Cardiac muscle cell (in vitro differentiated cells and primary cell): ENCODE results near the gene TACSTD2. TPM values are rescaled to one million over a fixed set of nuclear protein-coding genes. Genes with fewer than 3 reads are reported as not detected.
A peak's percentile ranks its signal among the peaks of the same experiment; 100 is the strongest.
"Not testable (repeated sequence)": the region's sequence is repeated elsewhere in the genome, so short reads cannot be mapped to it uniquely, and the experiment has no call there.

Experiments used
- DNase-seq, 2 donors: peaks; one replicate each; pipeline versions ENCODE4 v3.0.0 to v3.0.0-alpha.2; 2010 to 2017; ENCODE audit warnings: low read depth in 1 of 2, low spot score in 1 of 2
- H3K27ac ChIP-seq: fragments of 200-600 bp; sonication (generic); 2 replicates; pipeline ENCODE4 v1.5.1; 2016
- H3K27me3 ChIP-seq: fragments of 200-600 bp; sonication (generic); 2 replicates; pipeline ENCODE4 v1.6.0; 2016; ENCODE audit warnings: control low read depth
- H3K36me3 ChIP-seq: fragments of 200-600 bp; sonication (generic); 2 replicates; pipeline ENCODE4 v1.5.1; 2016; ENCODE audit warnings: control low read depth
- H3K4me1 ChIP-seq: fragments of 200-600 bp; sonication (generic); 2 replicates; pipeline ENCODE4 v1.8.1; 2017; ENCODE audit warnings: low read depth, mild to moderate bottlenecking, mixed run types
- H3K4me3 ChIP-seq: fragments of 200-600 bp; sonication (generic); 2 replicates; pipeline ENCODE4 v1.5.1; 2016; ENCODE audit warnings: mild to moderate bottlenecking
- H3K9me3 ChIP-seq: fragments of 200-600 bp; sonication (generic); 2 replicates; pipeline ENCODE4 v1.5.1; 2017; ENCODE audit warnings: low read depth, mild to moderate bottlenecking, control low read depth
- polyA plus RNA-seq: library from polyadenylated mRNA; unstranded; fragments of >200 nt; fragmentation: Nextera tagmentation; extraction: Ambion mirVana; gene quantifications from 2 replicates; pipeline ENCODE4 v1.2.1, GENCODE V29; 2016
- total RNA-seq: library from RNA; depleted of rRNA; stranded (reverse); fragments of >200 nt; gene quantifications from 2 replicates; pipeline ENCODE4 v1.2.3, GENCODE V29; 2016
- TF ChIP-seq, protein P1 (sequence below): IDR thresholded peaks from 2 replicates; pipeline ENCODE4 v1.5.1; 2012; ENCODE audit warnings: low read depth, mild to moderate bottlenecking, low read length

Gene TACSTD2
- total and polyA plus RNA-seq, 2 experiments from 2014 or later: 0.05 TPM; not detected in 1

DNA sequence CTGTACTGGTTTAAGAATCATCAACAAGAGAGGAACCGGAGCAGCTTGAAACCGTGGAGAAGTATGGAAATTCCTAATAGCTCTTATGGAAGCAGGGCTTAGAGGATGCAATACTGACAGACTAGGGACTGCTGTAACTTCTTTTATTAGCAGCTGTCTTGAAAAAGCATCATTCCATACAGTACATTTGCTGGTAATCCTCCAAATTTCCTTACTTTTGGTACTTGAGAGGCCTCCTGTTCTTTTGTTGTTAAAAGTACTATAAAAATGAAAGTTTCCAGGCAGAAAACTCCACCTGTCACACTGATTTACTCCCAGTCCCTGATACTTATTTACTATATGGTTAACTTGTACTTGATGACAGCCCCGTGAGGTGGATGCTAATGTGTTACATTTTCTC lies 38.2 kb downstream of the TACSTD2 start:
- no peak overlapping the region for H3K4me3 ChIP-seq
- no peak overlapping the region for H3K27ac ChIP-seq
- TF ChIP-seq, protein P1, sequence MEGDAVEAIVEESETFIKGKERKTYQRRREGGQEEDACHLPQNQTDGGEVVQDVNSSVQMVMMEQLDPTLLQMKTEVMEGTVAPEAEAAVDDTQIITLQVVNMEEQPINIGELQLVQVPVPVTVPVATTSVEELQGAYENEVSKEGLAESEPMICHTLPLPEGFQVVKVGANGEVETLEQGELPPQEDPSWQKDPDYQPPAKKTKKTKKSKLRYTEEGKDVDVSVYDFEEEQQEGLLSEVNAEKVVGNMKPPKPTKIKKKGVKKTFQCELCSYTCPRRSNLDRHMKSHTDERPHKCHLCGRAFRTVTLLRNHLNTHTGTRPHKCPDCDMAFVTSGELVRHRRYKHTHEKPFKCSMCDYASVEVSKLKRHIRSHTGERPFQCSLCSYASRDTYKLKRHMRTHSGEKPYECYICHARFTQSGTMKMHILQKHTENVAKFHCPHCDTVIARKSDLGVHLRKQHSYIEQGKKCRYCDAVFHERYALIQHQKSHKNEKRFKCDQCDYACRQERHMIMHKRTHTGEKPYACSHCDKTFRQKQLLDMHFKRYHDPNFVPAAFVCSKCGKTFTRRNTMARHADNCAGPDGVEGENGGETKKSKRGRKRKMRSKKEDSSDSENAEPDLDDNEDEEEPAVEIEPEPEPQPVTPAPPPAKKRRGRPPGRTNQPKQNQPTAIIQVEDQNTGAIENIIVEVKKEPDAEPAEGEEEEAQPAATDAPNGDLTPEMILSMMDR: no peak
- no peaks in the 10 kb centered on the region for H3K27me3 ChIP-seq
- no peaks in the 10 kb centered on the region for H3K9me3 ChIP-seq
- no peaks in the 10 kb centered on the region for H3K4me1 ChIP-seq
- no peaks in the 10 kb centered on the region for H3K36me3 ChIP-seq
- no peak for DNase-seq

DNA sequence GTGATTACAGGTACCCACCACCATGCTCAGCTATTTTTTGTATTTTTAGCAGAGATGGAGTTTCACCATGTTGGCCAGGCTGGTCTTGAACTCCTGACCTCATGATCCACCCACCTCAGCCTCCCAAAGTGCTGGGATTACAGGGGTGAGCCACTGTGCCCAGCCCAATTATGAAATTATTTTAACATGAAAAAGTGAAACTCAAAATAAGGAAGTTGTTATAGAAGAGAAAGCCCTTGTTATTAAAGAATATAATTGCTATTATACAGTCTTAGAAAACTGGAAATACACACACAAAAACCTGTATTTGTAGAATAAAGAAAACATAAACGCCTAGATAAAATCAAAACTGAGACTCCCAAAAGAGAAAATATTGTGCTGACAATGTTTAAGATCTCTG lies 45.2 kb downstream of the TACSTD2 start:
- not testable (repeated sequence) for H3K36me3 ChIP-seq, DNase-seq, H3K27me3 ChIP-seq, H3K9me3 ChIP-seq, H3K4me1 ChIP-seq, H3K4me3 ChIP-seq, H3K27ac ChIP-seq

DNA sequence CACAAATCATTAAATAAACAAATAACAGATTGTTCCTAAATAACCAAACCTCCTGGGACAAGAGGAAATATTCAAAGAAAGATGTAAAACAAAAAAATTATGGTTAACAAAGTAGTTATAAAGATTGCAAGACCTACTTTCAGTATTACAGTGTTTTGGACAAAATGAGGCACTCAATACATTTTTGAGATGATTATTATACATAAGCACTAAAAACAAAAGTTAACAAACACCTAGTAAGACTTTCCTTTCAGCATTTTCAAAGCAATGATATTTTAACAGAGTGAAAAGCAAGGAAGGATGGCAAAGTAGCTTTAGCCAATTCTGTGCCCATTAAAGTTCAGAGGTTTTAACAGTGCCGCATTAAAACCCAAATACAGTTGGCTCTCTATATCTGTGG lies 47.8 kb downstream of the TACSTD2 start:
- peaks cover 7% of the 10 kb centered on the region for H3K4me1 ChIP-seq
- H3K9me3 ChIP-seq: no peaks in the 10 kb centered on the region
- H3K27ac ChIP-seq: no peak overlapping the region
- no peaks in the 10 kb centered on the region for H3K27me3 ChIP-seq
- H3K36me3 ChIP-seq: no peaks in the 10 kb centered on the region
- no peak for DNase-seq
- no peak overlapping the region for H3K4me3 ChIP-seq
- TF ChIP-seq, protein P1: no peak

DNA sequence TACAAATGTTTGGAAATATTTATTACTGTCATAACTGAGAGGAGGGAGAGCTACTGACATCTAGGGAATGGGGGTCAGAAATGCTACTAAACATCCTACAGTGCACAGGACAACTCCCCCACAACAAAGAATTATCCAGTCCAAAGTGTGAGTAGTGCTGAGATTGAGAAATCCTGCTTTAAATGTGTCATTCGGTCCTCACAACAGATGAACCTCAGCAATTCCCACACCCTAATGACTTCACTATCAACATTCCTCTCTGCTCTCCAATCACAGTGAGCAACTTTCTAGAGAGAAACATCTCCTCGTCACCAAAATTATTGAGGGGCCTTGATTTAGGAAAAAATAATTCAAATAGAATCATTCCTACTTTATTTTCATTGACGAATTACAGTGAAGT lies 48.5 kb downstream of the TACSTD2 start:
- peak in 1 of 2 donors; percentile 84 for DNase-seq
- Histone ChIP-seq H3K4me1 (peaks cover 7% of the 10 kb centered on the region), H3K27me3 (no peaks in the 10 kb centered on the region), H3K27ac (no peak overlapping the region), H3K36me3 (no peaks in the 10 kb centered on the region), H3K9me3 (no peaks in the 10 kb centered on the region), H3K4me3 (no peak overlapping the region)
- TF ChIP-seq, protein P1: no peak

Other genes starting within 250 kb of the TACSTD2 start
- gene OMA1, start 30.5 kb downstream of the TACSTD2 start, total RNA-seq: 11.8 and 13.2 TPM in 2 replicates
- 10.8 and 11.7 TPM in 2 replicates for gene OMA1, start 30.5 kb downstream of the TACSTD2 start, polyA plus RNA-seq
- gene MYSM1, start 122.8 kb upstream of the TACSTD2 start, total RNA-seq: 8.1 and 21.7 TPM in 2 replicates
- 8.0 and 22.5 TPM in 2 replicates for gene MYSM1, start 122.8 kb upstream of the TACSTD2 start, polyA plus RNA-seq
- 77.9 and 126 TPM in 2 replicates for gene JUN, start 206.8 kb upstream of the TACSTD2 start, total RNA-seq
- gene JUN, start 206.8 kb upstream of the TACSTD2 start, polyA plus RNA-seq: 25.0 and 29.3 TPM in 2 replicates